ENCODE data around the gene CA12.
A peak's percentile ranks its signal among the peaks of the same experiment; 100 is the strongest.

The CA12 gene

GRCh38 chr15:63306492-63307073, 75.1 kb downstream of the CA12 start:
- DNase-seq (ENCODE audit: low spot score): no peak

GRCh38 chr15:63305260-63305659, 76.4 kb downstream of the CA12 start:
- no peak for DNase-seq (ENCODE audit: low spot score)

- DNase-seq (ENCODE audit: low spot score): no peak
Observed at GRCh38 chr15:63301088-63301487, 80.6 kb downstream of the CA12 start.

GRCh38 chr15:63299943-63300575, 81.6 kb downstream of the CA12 start:
- no peak for DNase-seq (ENCODE audit: low spot score)

GRCh38 chr15:63296195-63296594, 85.5 kb downstream of the CA12 start:
- DNase-seq (ENCODE audit: low spot score): no peak

- no peak for DNase-seq (ENCODE audit: low spot score)
Observed at GRCh38 chr15:63295341-63295740, 86.3 kb downstream of the CA12 start.

- no peak for DNase-seq (ENCODE audit: low spot score)
Observed at GRCh38 chr15:63294359-63294758, 87.3 kb downstream of the CA12 start.

GRCh38 chr15:63292771-63293170, 88.9 kb downstream of the CA12 start:
- no peak for DNase-seq (ENCODE audit: low spot score)

GRCh38 chr15:63292241-63292640, 89.4 kb downstream of the CA12 start:
- no peak for DNase-seq (ENCODE audit: low spot score)

- peak; percentile 59 for DNase-seq (ENCODE audit: low spot score)
Observed at GRCh38 chr15:63291507-63291906, 90.1 kb downstream of the CA12 start.

- peak; percentile 63 for DNase-seq (ENCODE audit: low spot score)
Observed at GRCh38 chr15:63288778-63289378, 92.8 kb downstream of the CA12 start.

- DNase-seq (ENCODE audit: low spot score): no peak
Observed at GRCh38 chr15:63288342-63288741, 93.3 kb downstream of the CA12 start.

GRCh38 chr15:63287109-63287508, 94.5 kb downstream of the CA12 start:
- no peak for DNase-seq (ENCODE audit: low spot score)

GRCh38 chr15:63284335-63284734, 97.3 kb downstream of the CA12 start:
- no peak for DNase-seq (ENCODE audit: low spot score)

GRCh38 chr15:63283126-63283525, 98.5 kb downstream of the CA12 start:
- no peak for DNase-seq (ENCODE audit: low spot score)

GRCh38 chr15:63277893-63278456, 103.7 kb downstream of the CA12 start:
- DNase-seq (ENCODE audit: low spot score): no peak

GRCh38 chr15:63277038-63277892, 104.4 kb downstream of the CA12 start, which contains the start of gene APH1B:
Gene APH1B, plus strand, starts transcription at chr15:63277605. Its CDS starts 19 bp downstream, at chr15:63277624.
- peak; percentile 88 for DNase-seq (ENCODE audit: low spot score)

- DNase-seq (ENCODE audit: low spot score): no peak
Observed at GRCh38 chr15:63276342-63277037, 105.2 kb downstream of the CA12 start.

GRCh38 chr15:63274427-63274826, 107.2 kb downstream of the CA12 start:
- no peak for DNase-seq (ENCODE audit: low spot score)

All from AG08396 (cell line).